Fibroblast of the aortic adventitia (primary cell): ENCODE measurements around the gene TMEM178A. TPM values are rescaled to one million over a fixed set of nuclear protein-coding genes. Genes with fewer than 3 reads are reported as not detected.
"Not testable (repeated sequence)": the region's sequence is repeated elsewhere in the genome, so short reads cannot be mapped to it uniquely, and the experiment has no call there.

ENCODE experiments used
- DNase-seq: peaks from one replicate; pipeline ENCODE4 v3.0.0-alpha.2; 2010; ENCODE audit warnings: low read depth
- H3K4me3 ChIP-seq: 2 replicates; pipeline ENCODE4 v1.5.1; 2011; ENCODE audit warnings: low read depth, mild to moderate bottlenecking, control low read depth, low read length, moderate library complexity
- total RNA-seq: library from RNA; depleted of rRNA; stranded (reverse); fragments of >200 nt; gene quantifications from 2 replicates; pipeline ENCODE4 v1.2.3, GENCODE V29; 2012; ENCODE audit warnings: low replicate concordance
- TF ChIP-seq, protein P1 (sequence below): IDR thresholded peaks from 2 replicates; pipeline ENCODE4 v1.5.1; 2011; ENCODE audit warnings: mild to moderate bottlenecking, low read length, control low read depth, inconsistent platforms; ENCODE audit not compliant: insufficient read depth

The TMEM178A gene
- total RNA-seq, 1 donor, result 0.36 TPM

DNA sequence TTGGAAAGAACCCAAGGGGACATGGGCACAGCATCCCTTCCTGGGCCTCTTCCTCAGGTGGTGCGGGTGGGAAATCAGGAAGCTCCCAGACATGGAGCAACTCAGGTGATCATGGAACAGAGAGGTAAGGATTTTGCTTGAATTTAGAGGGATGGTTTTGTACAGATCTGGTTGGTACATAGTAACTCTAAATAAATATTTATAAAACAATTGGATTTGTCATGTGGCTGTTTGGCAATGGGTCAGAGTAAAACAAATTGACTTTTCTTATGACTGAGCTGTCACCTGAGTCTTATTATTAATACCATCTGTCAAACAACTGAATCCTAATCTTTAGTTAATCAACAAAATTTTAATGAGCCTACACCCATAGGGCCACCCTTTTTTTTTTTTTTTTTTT lies 19.4 kb upstream of the TMEM178A start:
- TF ChIP-seq, protein P1, sequence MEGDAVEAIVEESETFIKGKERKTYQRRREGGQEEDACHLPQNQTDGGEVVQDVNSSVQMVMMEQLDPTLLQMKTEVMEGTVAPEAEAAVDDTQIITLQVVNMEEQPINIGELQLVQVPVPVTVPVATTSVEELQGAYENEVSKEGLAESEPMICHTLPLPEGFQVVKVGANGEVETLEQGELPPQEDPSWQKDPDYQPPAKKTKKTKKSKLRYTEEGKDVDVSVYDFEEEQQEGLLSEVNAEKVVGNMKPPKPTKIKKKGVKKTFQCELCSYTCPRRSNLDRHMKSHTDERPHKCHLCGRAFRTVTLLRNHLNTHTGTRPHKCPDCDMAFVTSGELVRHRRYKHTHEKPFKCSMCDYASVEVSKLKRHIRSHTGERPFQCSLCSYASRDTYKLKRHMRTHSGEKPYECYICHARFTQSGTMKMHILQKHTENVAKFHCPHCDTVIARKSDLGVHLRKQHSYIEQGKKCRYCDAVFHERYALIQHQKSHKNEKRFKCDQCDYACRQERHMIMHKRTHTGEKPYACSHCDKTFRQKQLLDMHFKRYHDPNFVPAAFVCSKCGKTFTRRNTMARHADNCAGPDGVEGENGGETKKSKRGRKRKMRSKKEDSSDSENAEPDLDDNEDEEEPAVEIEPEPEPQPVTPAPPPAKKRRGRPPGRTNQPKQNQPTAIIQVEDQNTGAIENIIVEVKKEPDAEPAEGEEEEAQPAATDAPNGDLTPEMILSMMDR, result no peak
- no peak for DNase-seq
- no peak overlapping the region for H3K4me3 ChIP-seq

DNA sequence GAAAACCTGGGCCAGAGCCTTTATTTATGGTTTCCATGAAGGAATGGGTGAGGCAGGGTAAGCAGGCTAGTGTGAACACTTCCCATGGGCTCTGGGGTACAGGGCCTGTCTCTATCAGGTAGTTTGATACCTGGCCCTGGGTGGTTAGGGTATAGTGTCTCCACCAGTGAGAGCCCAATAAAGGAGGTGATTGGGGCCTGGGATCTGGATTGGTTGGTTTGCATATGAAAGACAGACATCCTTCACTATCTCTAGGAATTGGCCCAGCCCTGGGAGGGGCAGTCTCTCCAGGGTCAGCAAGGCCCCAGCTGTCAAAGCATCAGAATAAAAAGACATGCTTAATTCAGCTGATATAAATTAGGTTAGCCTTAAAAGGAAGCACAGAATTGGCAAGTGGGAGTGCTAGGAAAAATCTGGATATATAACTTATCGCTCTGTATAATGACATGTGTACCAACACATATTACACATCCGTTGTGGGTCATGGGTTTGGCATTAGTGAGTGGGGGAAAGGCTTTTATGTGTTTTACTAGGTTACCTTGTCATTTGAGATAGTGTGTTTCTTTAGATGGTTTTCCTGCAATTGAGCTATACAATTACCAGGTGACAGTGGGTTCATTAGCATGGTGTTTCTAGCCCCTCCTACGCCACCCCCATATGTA lies 18.5 kb upstream of the TMEM178A start:
- H3K4me3 ChIP-seq, result no peak overlapping the region
- DNase-seq, result no peak
- TF ChIP-seq, protein P1, result no peak

- no peak overlapping the region for H3K4me3 ChIP-seq
- TF ChIP-seq, protein P1, result no peak
- DNase-seq, result no peak
Observed at GRCh38 chr2:39648580-39648979, 17.1 kb upstream of the TMEM178A start.

DNA sequence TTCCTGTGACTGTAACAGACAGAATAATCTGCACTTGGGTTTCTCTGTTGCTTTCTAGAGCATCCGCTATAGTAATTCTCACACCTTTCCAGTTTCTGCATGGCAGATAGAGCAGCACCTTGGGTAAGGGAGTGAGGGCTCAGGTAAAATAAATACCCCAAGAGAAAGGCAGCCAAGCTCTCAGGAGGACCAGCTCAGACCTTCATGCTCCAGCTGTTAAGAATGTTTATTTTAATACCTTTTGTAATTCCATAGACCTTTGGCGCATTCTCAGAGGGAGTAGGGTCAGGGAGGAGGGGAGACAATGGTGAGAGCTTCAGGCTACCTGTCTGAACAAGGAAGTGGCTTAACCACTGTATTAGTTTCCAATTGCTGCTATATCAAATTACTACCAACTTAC lies 16.2 kb upstream of the TMEM178A start:
- no peak overlapping the region for H3K4me3 ChIP-seq
- TF ChIP-seq, protein P1, result no peak
- DNase-seq, result no peak

DNA sequence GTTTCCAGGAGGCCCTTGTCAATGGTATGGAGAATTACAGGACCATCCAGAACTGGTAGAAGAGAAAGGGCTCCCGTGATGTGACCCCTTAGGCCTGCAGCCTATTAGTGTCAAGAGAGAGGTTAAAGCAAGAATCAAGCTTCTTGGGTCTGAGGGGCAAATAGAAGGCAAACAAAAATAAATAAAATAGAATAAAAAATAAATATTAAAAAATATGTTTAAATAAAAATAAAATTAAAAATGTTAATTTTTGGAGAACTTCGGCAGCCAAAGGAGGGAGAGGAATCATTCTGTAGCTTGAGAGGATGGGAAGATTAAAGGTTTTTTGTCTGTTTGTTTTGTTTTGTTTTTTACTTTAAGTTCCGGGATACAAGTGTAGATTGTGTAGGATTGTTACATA lies 15.2 kb upstream of the TMEM178A start:
- TF ChIP-seq, protein P1, result no peak
- DNase-seq, result no peak
- H3K4me3 ChIP-seq, result no peak overlapping the region

- not testable (repeated sequence) for H3K4me3 ChIP-seq, DNase-seq
Observed at GRCh38 chr2:39656215-39656614, 9.5 kb upstream of the TMEM178A start.

GRCh38 chr2:39657287-39657937 lies 8.3 kb upstream of the TMEM178A start:
- DNase-seq, result no peak
- TF ChIP-seq, protein P1, result no peak

More at GRCh38 chr2:39657287-39657937, 8.3 kb upstream of the TMEM178A start:
- no peak overlapping the region for H3K4me3 ChIP-seq
